Natural killer cell treated with Interleukin-12 subunit alpha and Interleukin-12 subunit beta and Interleukin-15 and Interleukin-18, amount 100 ng/mL, for 72 hours (primary cell): ENCODE data around the gene RAP1GAP2. TPM values are rescaled to one million over a fixed set of nuclear protein-coding genes. Genes with fewer than 3 reads are reported as not detected.

Experiments
- ATAC-seq, 2 donors: fragments of 150-1000 bp; cut with Tn5 transposase in 1 of 2; sonication (Bioruptor Pico), chemical (Tn5 transposase) in 1 of 2; 2 replicates each; pipeline ENCODE4 v1.10.0; 2021
- DNase-seq: peaks from one replicate; pipeline ENCODE4 v3.0.0; 2022; ENCODE audit warnings: low spot score
- H3K27ac Mint-ChIP-seq, 2 donors: 1 replicate in 1 of 2; 2 replicates in 1 of 2; pipeline ENCODE4 v1.8.0; 2022; ENCODE audit warnings: mixed read lengths in 2 of 2, mild to moderate bottlenecking in 1 of 2, moderate library complexity in 1 of 2
- H3K27me3 Mint-ChIP-seq, 2 donors: 1 replicate in 1 of 2; 2 replicates in 1 of 2; pipeline ENCODE4 v1.8.0; 2022; ENCODE audit warnings: mixed read lengths in 2 of 2
- H3K36me3 Mint-ChIP-seq: one replicate; pipeline ENCODE4 v1.8.0; 2022; ENCODE audit warnings: mixed read lengths
- H3K4me1 Mint-ChIP-seq, 2 donors: 1 replicate in 1 of 2; 2 replicates in 1 of 2; pipeline ENCODE4 v1.8.0; 2022; ENCODE audit warnings: low read depth in 2 of 2, mixed read lengths in 2 of 2, mild to moderate bottlenecking in 1 of 2
- H3K4me3 Mint-ChIP-seq: one replicate; pipeline ENCODE4 v1.8.0; 2022; ENCODE audit warnings: mixed read lengths
- H3K9me3 Mint-ChIP-seq: 2 replicates; pipeline ENCODE4 v1.8.0; 2022; ENCODE audit warnings: mixed read lengths
- total RNA-seq, 2 donors: library from RNA; stranded (reverse); gene quantifications; one replicate each; pipeline ENCODE4 v1.2.3, GENCODE V29; 2022

RAP1GAP2 gene
- total RNA-seq, 2 donors from 2014 or later: 7.7 to 14.5 TPM

DNA sequence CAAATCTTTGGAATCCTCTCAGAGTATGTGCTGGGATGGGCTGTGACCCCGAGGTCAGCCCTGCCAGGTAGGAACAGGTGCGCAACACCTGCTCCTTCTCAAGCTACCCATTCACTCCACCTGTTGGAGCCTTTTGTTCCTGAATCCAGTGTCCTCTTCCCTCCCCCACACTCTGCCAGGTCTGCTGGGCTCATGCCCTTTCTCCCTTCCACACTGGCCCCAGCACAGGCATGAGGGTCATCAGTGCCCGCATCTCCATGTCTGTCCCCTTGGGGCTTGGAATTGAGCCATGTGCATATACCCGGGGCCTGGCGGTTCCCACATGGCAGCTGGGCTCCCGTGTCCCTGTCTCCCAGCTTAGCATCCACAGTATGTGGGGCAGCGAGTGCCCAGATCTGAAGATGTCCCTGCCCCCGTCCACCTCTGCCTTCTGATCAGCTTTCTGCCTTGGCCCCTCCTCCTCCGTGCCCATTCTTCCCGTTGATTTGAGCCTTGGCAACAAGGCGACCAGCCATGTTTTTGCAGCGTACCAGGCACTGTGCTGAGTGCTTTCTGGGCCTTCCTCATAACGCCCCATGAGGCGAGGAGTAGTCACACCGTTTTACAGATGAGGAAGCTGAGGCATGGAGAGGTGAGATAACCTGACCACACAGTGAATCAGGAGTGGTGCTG, 102.2 kb downstream of the RAP1GAP2 start:
- no peaks in the 10 kb centered on the region for H3K36me3 Mint-ChIP-seq
- DNase-seq (no peak), ATAC-seq (no peak)
- H3K9me3 Mint-ChIP-seq: no peaks in the 10 kb centered on the region
- H3K4me1 Mint-ChIP-seq: peaks cover 19 to 31% of the 10 kb centered on the region in 2 donors
- H3K27ac Mint-ChIP-seq: peak overlapping the region in 1 of 2 donors; percentile 36
- H3K4me3 Mint-ChIP-seq: no peak overlapping the region
- no peaks in the 10 kb centered on the region for H3K27me3 Mint-ChIP-seq

GRCh38 chr17:2899906-2900305, 103.7 kb downstream of the RAP1GAP2 start:
- Mint-ChIP-seq H3K4me3 (no peak overlapping the region), H3K27me3 (no peaks in the 10 kb centered on the region), H3K4me1 (peaks cover 21 to 35% of the 10 kb centered on the region in 2 donors), H3K36me3 (no peaks in the 10 kb centered on the region), H3K27ac (no peak overlapping the region), H3K9me3 (no peaks in the 10 kb centered on the region)
- no peak for ATAC-seq
- DNase-seq: no peak

- peaks cover 3% of the 10 kb centered on the region for H3K9me3 Mint-ChIP-seq
- H3K27me3 Mint-ChIP-seq: no peaks in the 10 kb centered on the region
- ATAC-seq: no peak
- peaks cover 5% of the 10 kb centered on the region for H3K36me3 Mint-ChIP-seq
- H3K4me3 Mint-ChIP-seq: no peak overlapping the region
- peaks cover 26 to 39% of the 10 kb centered on the region in 2 donors for H3K4me1 Mint-ChIP-seq
- peak overlapping the region in 1 of 2 donors; percentile 30 for H3K27ac Mint-ChIP-seq
- DNase-seq: no peak
Measured at GRCh38 chr17:2900842-2901241, 104.6 kb downstream of the RAP1GAP2 start.

GRCh38 chr17:2901582-2901981, 105.3 kb downstream of the RAP1GAP2 start:
- no peak for ATAC-seq
- Mint-ChIP-seq H3K9me3 (peaks cover 3% of the 10 kb centered on the region), H3K4me1 (peaks cover 24 to 35% of the 10 kb centered on the region in 2 donors), H3K4me3 (no peak overlapping the region), H3K27me3 (no peaks in the 10 kb centered on the region), H3K36me3 (peaks cover 5% of the 10 kb centered on the region), H3K27ac (peak overlapping the region in 1 of 2 donors; percentile 30)
- DNase-seq: no peak

DNA sequence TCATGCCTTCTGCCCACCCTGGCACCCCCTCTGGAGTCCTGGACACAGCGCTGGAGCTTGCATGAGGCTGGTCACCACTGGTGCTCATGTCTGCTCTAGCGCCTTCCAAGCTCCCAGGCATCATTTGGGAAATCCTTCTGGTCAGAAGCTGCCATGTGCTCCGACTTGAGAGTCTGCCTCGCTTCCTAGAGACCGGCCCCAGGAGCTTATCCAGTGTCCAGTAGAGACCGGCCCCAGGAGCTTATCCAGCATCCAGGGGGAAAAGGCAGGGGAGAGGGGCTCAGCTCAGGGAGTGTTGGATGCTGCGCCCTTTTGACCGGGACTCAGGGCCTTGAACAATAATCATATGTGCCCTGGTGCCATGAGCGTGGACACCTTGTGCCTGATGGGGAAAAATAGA, 106.3 kb downstream of the RAP1GAP2 start:
- no peak overlapping the region for H3K4me3 Mint-ChIP-seq
- H3K27ac Mint-ChIP-seq: peak overlapping the region in 1 of 2 donors; percentile 59
- peaks cover 9% of the 10 kb centered on the region for H3K9me3 Mint-ChIP-seq
- ATAC-seq: no peak
- no peaks in the 10 kb centered on the region for H3K27me3 Mint-ChIP-seq
- DNase-seq: no peak
- peaks cover 13% of the 10 kb centered on the region for H3K36me3 Mint-ChIP-seq
- peaks cover 33 to 44% of the 10 kb centered on the region in 2 donors for H3K4me1 Mint-ChIP-seq

GRCh38 chr17:2903193-2903974, 107.1 kb downstream of the RAP1GAP2 start:
- DNase-seq (no peak), ATAC-seq (no peak)
- peaks cover 20% of the 10 kb centered on the region for H3K36me3 Mint-ChIP-seq
- H3K4me1 Mint-ChIP-seq: peaks cover 40 to 47% of the 10 kb centered on the region in 2 donors
- H3K27ac Mint-ChIP-seq: peak overlapping the region in 1 of 2 donors; percentile 59
- H3K27me3 Mint-ChIP-seq: no peaks in the 10 kb centered on the region
- peaks cover 9% of the 10 kb centered on the region for H3K9me3 Mint-ChIP-seq
- H3K4me3 Mint-ChIP-seq: peak overlapping the region; percentile 8

DNA sequence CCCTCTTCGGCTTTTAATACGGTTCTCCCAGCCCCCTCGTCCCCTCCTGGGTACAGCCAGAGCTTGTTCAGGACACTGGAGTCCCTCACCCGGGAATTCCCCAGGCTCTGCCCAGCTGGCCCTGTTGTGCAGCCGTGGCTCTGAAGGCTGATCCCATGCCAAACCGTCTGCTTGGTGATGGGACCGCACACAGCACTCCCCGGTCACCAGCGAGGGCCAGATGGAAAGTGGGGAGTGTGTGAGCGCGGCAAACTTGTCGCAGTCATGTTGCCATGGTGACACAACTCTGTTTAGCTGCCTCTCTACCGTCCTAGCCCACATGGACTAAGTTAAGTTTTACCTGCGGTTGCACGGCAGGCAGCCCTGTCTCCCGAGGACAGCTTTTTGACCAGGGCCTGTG, 107.9 kb downstream of the RAP1GAP2 start:
- Mint-ChIP-seq H3K4me3 (peak overlapping the region; percentile 8), H3K9me3 (peaks cover 9% of the 10 kb centered on the region), H3K27ac (no peak overlapping the region), H3K27me3 (no peaks in the 10 kb centered on the region), H3K36me3 (peaks cover 21% of the 10 kb centered on the region), H3K4me1 (peaks cover 40 to 47% of the 10 kb centered on the region in 2 donors)
- ATAC-seq (no peak), DNase-seq (no peak)

DNA sequence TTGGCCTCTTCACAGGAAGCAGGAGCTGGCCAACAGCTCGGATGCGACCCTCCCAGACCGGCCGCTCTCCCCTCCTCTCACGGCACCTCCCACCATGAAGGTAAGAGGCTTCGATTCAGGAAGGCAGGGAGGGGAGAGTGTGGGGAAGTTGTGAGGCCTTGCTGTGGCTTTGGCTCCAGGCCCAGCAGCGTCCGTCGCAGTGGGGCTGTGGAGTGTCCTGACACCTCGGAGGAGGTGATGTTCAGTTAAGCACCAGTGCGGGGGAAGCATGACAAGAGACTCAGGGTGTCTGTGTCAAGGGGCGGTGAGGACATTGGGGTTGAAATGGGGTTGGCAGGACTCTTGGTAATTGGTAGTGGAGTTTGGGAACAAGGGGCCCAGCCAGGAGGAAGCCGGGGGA, 109.0 kb downstream of the RAP1GAP2 start:
- H3K4me1 Mint-ChIP-seq: peaks cover 51 to 58% of the 10 kb centered on the region in 2 donors
- H3K9me3 Mint-ChIP-seq: peaks cover 9% of the 10 kb centered on the region
- peak overlapping the region; percentile 81 to 92 for H3K27ac Mint-ChIP-seq
- no peaks in the 10 kb centered on the region for H3K27me3 Mint-ChIP-seq
- DNase-seq (peak; percentile 88), ATAC-seq (peak; percentile 66 to 74)
- peaks cover 21% of the 10 kb centered on the region for H3K36me3 Mint-ChIP-seq
- H3K4me3 Mint-ChIP-seq: peak overlapping the region; percentile 77

- Mint-ChIP-seq H3K9me3 (peaks cover 9% of the 10 kb centered on the region), H3K4me1 (peaks cover 53 to 63% of the 10 kb centered on the region in 2 donors), H3K36me3 (peaks cover 21% of the 10 kb centered on the region), H3K27ac (peak overlapping the region; percentile 81 to 92), H3K4me3 (peak overlapping the region; percentile 77), H3K27me3 (no peaks in the 10 kb centered on the region)
- peak in 1 of 2 donors; percentile 21 for ATAC-seq
- no peak for DNase-seq
Measured at GRCh38 chr17:2905696-2906501, 109.7 kb downstream of the RAP1GAP2 start.

DNA sequence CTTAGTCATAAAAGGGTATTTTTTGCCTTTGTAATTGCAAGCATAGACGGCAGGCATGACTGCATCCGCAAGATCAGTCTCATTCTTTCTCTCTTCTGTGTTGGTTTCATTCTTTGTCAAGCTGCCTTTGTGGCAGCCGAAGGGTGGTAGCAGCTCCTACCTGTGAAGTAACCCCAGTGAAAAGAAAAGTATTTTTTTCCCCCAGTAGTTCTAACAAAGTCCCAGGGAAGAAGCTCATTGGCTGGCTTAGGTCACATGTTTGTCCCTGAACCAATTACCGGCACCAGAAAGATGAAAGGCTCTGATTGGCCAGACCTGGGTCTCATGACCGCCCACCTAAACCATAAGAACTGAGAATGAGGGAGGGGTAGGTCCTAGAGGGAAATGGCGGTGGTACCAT, 110.7 kb downstream of the RAP1GAP2 start:
- DNase-seq (peak; percentile 85), ATAC-seq (peak; percentile 87 to 93)
- H3K9me3 Mint-ChIP-seq: peaks cover 9% of the 10 kb centered on the region
- H3K27me3 Mint-ChIP-seq: no peaks in the 10 kb centered on the region
- peaks cover 21% of the 10 kb centered on the region for H3K36me3 Mint-ChIP-seq
- H3K4me3 Mint-ChIP-seq: peak overlapping the region; percentile 61
- peaks cover 48 to 62% of the 10 kb centered on the region in 2 donors for H3K4me1 Mint-ChIP-seq
- peak overlapping the region; percentile 81 to 92 for H3K27ac Mint-ChIP-seq

GRCh38 chr17:2909175-2909845, 113.1 kb downstream of the RAP1GAP2 start:
- peak overlapping the region; percentile 49 to 83 for H3K27ac Mint-ChIP-seq
- peaks cover 21% of the 10 kb centered on the region for H3K36me3 Mint-ChIP-seq
- no peak for DNase-seq
- H3K27me3 Mint-ChIP-seq: no peaks in the 10 kb centered on the region
- peaks cover 45 to 58% of the 10 kb centered on the region in 2 donors for H3K4me1 Mint-ChIP-seq
- no peak for ATAC-seq
- H3K4me3 Mint-ChIP-seq: peak overlapping the region; percentile 38
- H3K9me3 Mint-ChIP-seq: peaks cover 9% of the 10 kb centered on the region

DNA sequence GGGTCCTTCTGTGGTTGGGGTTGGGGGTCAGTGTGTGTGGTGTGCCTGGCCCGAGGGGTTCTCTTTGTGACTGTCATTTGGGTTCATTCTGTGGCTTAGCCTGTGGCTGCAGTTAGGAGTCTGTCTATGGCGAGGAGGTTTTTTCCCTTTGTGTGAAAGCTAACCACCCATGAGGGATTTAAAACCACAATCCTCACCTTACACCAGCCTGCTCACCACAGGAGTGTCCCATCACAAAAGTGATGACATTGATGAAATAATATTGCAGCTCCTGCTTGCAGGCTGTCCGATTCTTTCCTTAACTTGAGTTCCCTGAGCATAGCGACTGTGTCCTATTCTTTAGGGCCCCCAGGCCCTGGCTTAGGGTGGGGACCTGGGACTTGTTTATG, 113.6 kb downstream of the RAP1GAP2 start:
- Mint-ChIP-seq H3K4me3 (peak overlapping the region; percentile 38), H3K36me3 (peaks cover 21% of the 10 kb centered on the region), H3K27ac (peak overlapping the region; percentile 50 to 83), H3K4me1 (peaks cover 46 to 56% of the 10 kb centered on the region in 2 donors), H3K9me3 (peaks cover 9% of the 10 kb centered on the region), H3K27me3 (no peaks in the 10 kb centered on the region)
- peak; percentile 53 to 73 for ATAC-seq
- peak; percentile 72 for DNase-seq
